IPS-15b (cell line): ENCODE measurements around the gene ZBTB39.

ENCODE experiments used
- H3K27me3 ChIP-seq: one replicate; pipeline ENCODE4 v1.6.1; 2013; ENCODE audit warnings: low read length; ENCODE audit not compliant: control insufficient read depth, insufficient read depth
- H3K36me3 ChIP-seq: one replicate; pipeline ENCODE4 v1.6.1; 2013; ENCODE audit warnings: low read length; ENCODE audit not compliant: control insufficient read depth, insufficient read depth
- H3K4me1 ChIP-seq: one replicate; pipeline ENCODE4 v1.6.1; 2013; ENCODE audit warnings: mild to moderate bottlenecking, low read length; ENCODE audit not compliant: control insufficient read depth, insufficient read depth
- H3K4me3 ChIP-seq: one replicate; pipeline ENCODE4 v1.5.1; 2013; ENCODE audit warnings: low read depth, low read length
- H3K9ac ChIP-seq: one replicate; pipeline ENCODE4 v1.6.1; 2013; ENCODE audit warnings: low read depth, mild to moderate bottlenecking, low read length
- H3K9me3 ChIP-seq: one replicate; pipeline ENCODE4 v1.6.1; 2013; ENCODE audit warnings: mild to moderate bottlenecking, low read length; ENCODE audit not compliant: control insufficient read depth, insufficient read depth

Gene ZBTB39

GRCh38 chr12:57044889-57045288, 38.5 kb upstream of the ZBTB39 start:
- no peaks in the 10 kb centered on the region for H3K27me3 ChIP-seq
- no peak overlapping the region for H3K4me3 ChIP-seq
- no peaks in the 10 kb centered on the region for H3K36me3 ChIP-seq
- no peak overlapping the region for H3K9ac ChIP-seq
- H3K4me1 ChIP-seq = no peaks in the 10 kb centered on the region
- no peaks in the 10 kb centered on the region for H3K9me3 ChIP-seq

GRCh38 chr12:57044468-57044867, 38.1 kb upstream of the ZBTB39 start:
- Histone ChIP-seq H3K9ac (no peak overlapping the region), H3K4me3 (no peak overlapping the region), H3K27me3 (no peaks in the 10 kb centered on the region), H3K9me3 (no peaks in the 10 kb centered on the region), H3K4me1 (no peaks in the 10 kb centered on the region), H3K36me3 (no peaks in the 10 kb centered on the region)

- no peaks in the 10 kb centered on the region for H3K4me1 ChIP-seq
- H3K27me3 ChIP-seq = no peaks in the 10 kb centered on the region
- no peaks in the 10 kb centered on the region for H3K9me3 ChIP-seq
- no peaks in the 10 kb centered on the region for H3K36me3 ChIP-seq
- no peak overlapping the region for H3K9ac ChIP-seq
- H3K4me3 ChIP-seq = no peak overlapping the region
Observed at GRCh38 chr12:57042695-57043094, 36.3 kb upstream of the ZBTB39 start.

- no peaks in the 10 kb centered on the region for H3K4me1 ChIP-seq
- H3K9ac ChIP-seq = no peak overlapping the region
- no peak overlapping the region for H3K4me3 ChIP-seq
- no peaks in the 10 kb centered on the region for H3K9me3 ChIP-seq
- H3K36me3 ChIP-seq = no peaks in the 10 kb centered on the region
- H3K27me3 ChIP-seq = no peaks in the 10 kb centered on the region
Observed at GRCh38 chr12:57040750-57041149, 34.4 kb upstream of the ZBTB39 start.

GRCh38 chr12:57040211-57040610, 33.9 kb upstream of the ZBTB39 start:
- Histone ChIP-seq H3K4me3 (no peak overlapping the region), H3K9ac (no peak overlapping the region), H3K27me3 (no peaks in the 10 kb centered on the region), H3K4me1 (no peaks in the 10 kb centered on the region), H3K9me3 (no peaks in the 10 kb centered on the region), H3K36me3 (no peaks in the 10 kb centered on the region)

- Histone ChIP-seq H3K9me3 (no peaks in the 10 kb centered on the region), H3K36me3 (no peaks in the 10 kb centered on the region), H3K4me1 (no peaks in the 10 kb centered on the region), H3K9ac (no peak overlapping the region), H3K4me3 (no peak overlapping the region), H3K27me3 (no peaks in the 10 kb centered on the region)
Observed at GRCh38 chr12:57039016-57039798, 32.9 kb upstream of the ZBTB39 start.

- H3K36me3 ChIP-seq = no peaks in the 10 kb centered on the region
- H3K4me1 ChIP-seq = no peaks in the 10 kb centered on the region
- no peaks in the 10 kb centered on the region for H3K27me3 ChIP-seq
- H3K9ac ChIP-seq = no peak overlapping the region
- H3K4me3 ChIP-seq = no peak overlapping the region
- H3K9me3 ChIP-seq = no peaks in the 10 kb centered on the region
Observed at GRCh38 chr12:57037264-57037663, 30.9 kb upstream of the ZBTB39 start.

GRCh38 chr12:57033431-57033830, 27.1 kb upstream of the ZBTB39 start:
- no peak overlapping the region for H3K4me3 ChIP-seq
- no peak overlapping the region for H3K9ac ChIP-seq
- no peaks in the 10 kb centered on the region for H3K36me3 ChIP-seq
- no peaks in the 10 kb centered on the region for H3K27me3 ChIP-seq
- H3K4me1 ChIP-seq = no peaks in the 10 kb centered on the region
- H3K9me3 ChIP-seq = no peaks in the 10 kb centered on the region

GRCh38 chr12:57031789-57032188, 25.4 kb upstream of the ZBTB39 start:
- no peak overlapping the region for H3K9ac ChIP-seq

GRCh38 chr12:57031138-57031725, 24.9 kb upstream of the ZBTB39 start:
- H3K4me3 ChIP-seq = no peak overlapping the region
- H3K9me3 ChIP-seq = no peaks in the 10 kb centered on the region
- H3K9ac ChIP-seq = no peak overlapping the region
- H3K36me3 ChIP-seq = no peaks in the 10 kb centered on the region
- H3K4me1 ChIP-seq = peaks cover 2% of the 10 kb centered on the region
- peaks cover 2% of the 10 kb centered on the region for H3K27me3 ChIP-seq

More at GRCh38 chr12:57031789-57032188, 25.4 kb upstream of the ZBTB39 start:
- Histone ChIP-seq H3K4me3 (no peak overlapping the region), H3K27me3 (peaks cover 2% of the 10 kb centered on the region), H3K4me1 (peaks cover 2% of the 10 kb centered on the region), H3K36me3 (no peaks in the 10 kb centered on the region), H3K9me3 (no peaks in the 10 kb centered on the region)

GRCh38 chr12:57029457-57029856, 23.1 kb upstream of the ZBTB39 start:
- Histone ChIP-seq H3K4me1 (peaks cover 2% of the 10 kb centered on the region), H3K9ac (no peak overlapping the region), H3K4me3 (no peak overlapping the region), H3K9me3 (no peaks in the 10 kb centered on the region), H3K36me3 (no peaks in the 10 kb centered on the region), H3K27me3 (peaks cover 2% of the 10 kb centered on the region)

- H3K4me3 ChIP-seq = no peak overlapping the region
- H3K9ac ChIP-seq = no peak overlapping the region
- peaks cover 2% of the 10 kb centered on the region for H3K4me1 ChIP-seq
- H3K27me3 ChIP-seq = peaks cover 2% of the 10 kb centered on the region
- no peaks in the 10 kb centered on the region for H3K36me3 ChIP-seq
- no peaks in the 10 kb centered on the region for H3K9me3 ChIP-seq
Observed at GRCh38 chr12:57027805-57028153, 21.4 kb upstream of the ZBTB39 start.
